ENCODE data around the gene SEC14L5. TPM values are rescaled to one million over a fixed set of nuclear protein-coding genes. Genes with fewer than 3 reads are reported as not detected.

The SEC14L5 gene
- total and polyA plus RNA-seq, 2 experiments from 2014 or later = 0.21 TPM; not detected in 1

DNA sequence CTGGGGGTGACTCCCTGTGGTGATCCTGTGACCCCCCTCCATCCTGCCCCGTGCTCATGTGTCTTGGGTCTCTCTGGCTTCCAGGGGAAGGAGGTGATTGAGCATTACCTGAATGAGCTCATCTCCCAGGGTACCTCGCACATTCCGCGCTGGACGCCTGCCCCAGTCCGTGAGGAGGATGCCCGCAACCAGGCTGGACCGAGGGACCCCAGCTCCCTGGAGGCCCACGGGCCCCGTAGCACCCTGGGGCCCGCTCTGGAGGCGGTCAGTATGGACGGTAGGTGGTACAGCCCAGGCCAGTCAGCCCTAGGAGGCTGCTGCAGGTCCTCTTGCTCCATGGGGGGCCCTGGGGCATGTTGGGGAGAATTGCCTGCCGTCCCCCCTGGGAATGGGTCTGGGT is 33.6 kb downstream of the SEC14L5 start:
- no peaks in the 10 kb centered on the region for H3K9me3 ChIP-seq (ENCODE audit: low read depth)
- no peak for DNase-seq (ENCODE audit: low read depth in 1 of 2, low spot score in 1 of 2)

GRCh38 chr16:4994719-4995434 is 36.7 kb downstream of the SEC14L5 start:
- H3K27me3 ChIP-seq = no peaks in the 10 kb centered on the region
- DNase-seq (ENCODE audit: low read depth in 1 of 2, low spot score in 1 of 2) = no peak
- TF ChIP-seq, protein P1, sequence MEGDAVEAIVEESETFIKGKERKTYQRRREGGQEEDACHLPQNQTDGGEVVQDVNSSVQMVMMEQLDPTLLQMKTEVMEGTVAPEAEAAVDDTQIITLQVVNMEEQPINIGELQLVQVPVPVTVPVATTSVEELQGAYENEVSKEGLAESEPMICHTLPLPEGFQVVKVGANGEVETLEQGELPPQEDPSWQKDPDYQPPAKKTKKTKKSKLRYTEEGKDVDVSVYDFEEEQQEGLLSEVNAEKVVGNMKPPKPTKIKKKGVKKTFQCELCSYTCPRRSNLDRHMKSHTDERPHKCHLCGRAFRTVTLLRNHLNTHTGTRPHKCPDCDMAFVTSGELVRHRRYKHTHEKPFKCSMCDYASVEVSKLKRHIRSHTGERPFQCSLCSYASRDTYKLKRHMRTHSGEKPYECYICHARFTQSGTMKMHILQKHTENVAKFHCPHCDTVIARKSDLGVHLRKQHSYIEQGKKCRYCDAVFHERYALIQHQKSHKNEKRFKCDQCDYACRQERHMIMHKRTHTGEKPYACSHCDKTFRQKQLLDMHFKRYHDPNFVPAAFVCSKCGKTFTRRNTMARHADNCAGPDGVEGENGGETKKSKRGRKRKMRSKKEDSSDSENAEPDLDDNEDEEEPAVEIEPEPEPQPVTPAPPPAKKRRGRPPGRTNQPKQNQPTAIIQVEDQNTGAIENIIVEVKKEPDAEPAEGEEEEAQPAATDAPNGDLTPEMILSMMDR (IDR thresholded peaks at IDR 0.05; ENCODE audit: low read depth, low read length) = no peak
- no peaks in the 10 kb centered on the region for H3K36me3 ChIP-seq
- no peak overlapping the region for H3K27ac ChIP-seq
- no peaks in the 10 kb centered on the region for H3K9me3 ChIP-seq (ENCODE audit: low read depth)
- H3K4me3 ChIP-seq = no peak overlapping the region
- H3K4me1 ChIP-seq (ENCODE audit: low read depth) = no peaks in the 10 kb centered on the region

More for the DNA sequence above, 33.6 kb downstream of the SEC14L5 start:
- H3K4me3 ChIP-seq = no peak overlapping the region
- TF ChIP-seq, protein P1 (IDR thresholded peaks at IDR 0.05; ENCODE audit: low read depth, low read length) = no peak
- H3K4me1 ChIP-seq (ENCODE audit: low read depth) = peaks cover 4% of the 10 kb centered on the region
- H3K36me3 ChIP-seq = no peaks in the 10 kb centered on the region
- no peak overlapping the region for H3K27ac ChIP-seq
- peaks cover 28% of the 10 kb centered on the region for H3K27me3 ChIP-seq

DNA sequence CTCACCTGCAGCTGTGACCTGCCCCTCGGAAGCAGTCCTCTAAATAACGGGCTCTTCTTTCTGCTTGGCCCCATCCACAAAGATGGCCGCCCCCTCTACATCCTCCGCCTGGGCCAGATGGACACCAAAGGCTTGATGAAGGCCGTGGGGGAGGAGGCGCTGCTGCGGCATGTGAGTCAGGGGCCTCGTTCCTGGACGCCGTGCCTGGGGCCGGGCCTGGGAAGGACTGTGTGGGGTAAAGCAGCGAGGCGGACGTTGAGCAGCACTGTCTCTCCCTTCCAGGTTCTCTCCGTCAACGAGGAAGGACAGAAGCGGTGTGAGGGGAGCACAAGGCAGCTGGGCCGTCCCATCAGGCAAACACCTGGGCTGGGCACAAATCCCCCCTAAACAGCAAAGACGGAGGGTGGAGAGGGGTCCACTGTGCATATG is 42.5 kb downstream of the SEC14L5 start:
- TF ChIP-seq, protein P1 (IDR thresholded peaks at IDR 0.05; ENCODE audit: low read depth, low read length) = no peak
- Histone ChIP-seq H3K27me3 (no peaks in the 10 kb centered on the region), H3K9me3 (ENCODE audit: low read depth) (no peaks in the 10 kb centered on the region), H3K36me3 (no peaks in the 10 kb centered on the region), H3K4me1 (ENCODE audit: low read depth) (peaks cover 9% of the 10 kb centered on the region), H3K27ac (no peak overlapping the region), H3K4me3 (no peak overlapping the region)
- no peak for DNase-seq (ENCODE audit: low read depth in 1 of 2, low spot score in 1 of 2)

GRCh38 chr16:5001571-5001970 is 43.4 kb downstream of the SEC14L5 start:
- no peak for DNase-seq (ENCODE audit: low read depth in 1 of 2, low spot score in 1 of 2)
- Histone ChIP-seq H3K4me1 (ENCODE audit: low read depth) (peaks cover 9% of the 10 kb centered on the region), H3K4me3 (no peak overlapping the region), H3K36me3 (no peaks in the 10 kb centered on the region), H3K27me3 (no peaks in the 10 kb centered on the region), H3K9me3 (ENCODE audit: low read depth) (no peaks in the 10 kb centered on the region), H3K27ac (no peak overlapping the region)
- TF ChIP-seq, protein P1 (IDR thresholded peaks at IDR 0.05; ENCODE audit: low read depth, low read length) = no peak

- no peaks in the 10 kb centered on the region for H3K36me3 ChIP-seq
- no peak for DNase-seq (ENCODE audit: low read depth in 1 of 2, low spot score in 1 of 2)
- no peak overlapping the region for H3K27ac ChIP-seq
- H3K27me3 ChIP-seq = no peaks in the 10 kb centered on the region
- TF ChIP-seq, protein P1 (IDR thresholded peaks at IDR 0.05; ENCODE audit: low read depth, low read length) = no peak
- H3K4me3 ChIP-seq = no peak overlapping the region
- H3K9me3 ChIP-seq (ENCODE audit: low read depth) = no peaks in the 10 kb centered on the region
- peaks cover 9% of the 10 kb centered on the region for H3K4me1 ChIP-seq (ENCODE audit: low read depth)
These were observed 43.9 kb downstream of the SEC14L5 start for GRCh38 chr16:5001986-5002385.
